Measurements from ENCODE around the gene SRPK3. TPM values are rescaled to one million over a fixed set of nuclear protein-coding genes. Genes with fewer than 3 reads are reported as not detected.

SRPK3 gene
- total RNA-seq, 6 donors from 2014 or later = 0.20 to 0.44 (median 0.23) TPM; not detected in 2

GRCh38 chrX:153764786-153765137 lies 16.1 kb upstream of the SRPK3 start:
- ATAC-seq (ENCODE audit: low FRiP score in 2 of 2) (no peak), DNase-seq (peak in 1 of 2 donors; percentile 24)
- H3K27ac ChIP-seq = peak overlapping the region; percentile 35 to 72 (median 59)
- 89% methylated on average over 4 of the region's 7 CpGs; no CpG with 5 or more reads in 1 of the 2 donors for WGBS, 2 donors
- peak overlapping the region in 1 of 4 donors; percentile 38 for H3K4me3 ChIP-seq
- H3K27me3 ChIP-seq = no peaks in the 10 kb centered on the region
- peaks cover 0 to 13% (median 6%) of the 10 kb centered on the region in 4 donors for H3K4me1 ChIP-seq
- no peaks in the 10 kb centered on the region for H3K9me3 ChIP-seq
- H3K36me3 ChIP-seq = no peaks in the 10 kb centered on the region
- TF ChIP-seq POLR2AphosphoS5 (IDR thresholded peaks at IDR 0.05) (no peak), CTCF (IDR thresholded peaks at IDR 0.05) (no peak), EP300 (IDR thresholded peaks at IDR 0.05) (no peak), POLR2A (IDR thresholded peaks at IDR 0.05) (no peak)

GRCh38 chrX:153765138-153766079 lies 15.4 kb upstream of the SRPK3 start:
- Histone ChIP-seq H3K36me3 (no peaks in the 10 kb centered on the region), H3K27ac (peak overlapping the region; percentile 48 to 74 (median 59)), H3K4me1 (peaks cover 0 to 13% (median 6%) of the 10 kb centered on the region in 4 donors), H3K9me3 (no peaks in the 10 kb centered on the region), H3K4me3 (peak overlapping the region in 1 of 4 donors; percentile 38), H3K27me3 (no peaks in the 10 kb centered on the region)
- 20 to 65% methylated on average over 1 to 27 of the region's 27 CpGs for WGBS, 2 donors
- TF ChIP-seq POLR2AphosphoS5 (IDR thresholded peaks at IDR 0.05) = peak in 1 of 2 donors; percentile 41
- TF ChIP-seq CTCF (IDR thresholded peaks at IDR 0.05) = no peak
- no peak for TF ChIP-seq EP300 (IDR thresholded peaks at IDR 0.05)
- TF ChIP-seq POLR2A (IDR thresholded peaks at IDR 0.05) = no peak
- peak in 1 of 2 donors; percentile 46 for DNase-seq
- ATAC-seq (ENCODE audit: low FRiP score in 2 of 2) = peak; percentile 6 to 10

GRCh38 chrX:153766098-153766817 lies 14.6 kb upstream of the SRPK3 start:
- H3K27ac ChIP-seq = peak overlapping the region; percentile 46 to 74 (median 57)
- TF ChIP-seq POLR2AphosphoS5 (IDR thresholded peaks at IDR 0.05) = no peak
- no peaks in the 10 kb centered on the region for H3K27me3 ChIP-seq
- WGBS, 2 donors = 38 to 54% methylated on average over 4 to 21 of the region's 21 CpGs
- no peaks in the 10 kb centered on the region for H3K36me3 ChIP-seq
- H3K4me3 ChIP-seq = peak overlapping the region in 1 of 4 donors; percentile 5
- DNase-seq (peak in 1 of 2 donors; percentile 41), ATAC-seq (ENCODE audit: low FRiP score in 2 of 2) (peak in 1 of 2 donors; percentile 54)
- H3K4me1 ChIP-seq = peaks cover 0 to 13% (median 6%) of the 10 kb centered on the region in 4 donors
- H3K9me3 ChIP-seq = no peaks in the 10 kb centered on the region

- Histone ChIP-seq H3K27me3 (no peaks in the 10 kb centered on the region), H3K9me3 (no peaks in the 10 kb centered on the region), H3K27ac (no peak overlapping the region), H3K4me3 (no peak overlapping the region), H3K4me1 (peaks cover 0 to 13% (median 6%) of the 10 kb centered on the region in 4 donors), H3K36me3 (no peaks in the 10 kb centered on the region)
- WGBS, 2 donors = 88 to 94% methylated on average over 23 to 53 of the region's 56 CpGs
- no peak for TF ChIP-seq POLR2AphosphoS5 (IDR thresholded peaks at IDR 0.05)
- TF ChIP-seq CTCF (IDR thresholded peaks at IDR 0.05) = no peak
- no peak for TF ChIP-seq EP300 (IDR thresholded peaks at IDR 0.05)
- no peak for TF ChIP-seq POLR2A (IDR thresholded peaks at IDR 0.05)
- DNase-seq = peak in 1 of 2 donors; percentile 75
- no peak for ATAC-seq (ENCODE audit: low FRiP score in 2 of 2)
Observed at GRCh38 chrX:153766871-153767673, 13.8 kb upstream of the SRPK3 start.

All from upper lobe of left lung (tissue), 6 donors.